Esophagus mucosa (tissue), 1 donor: ENCODE results near the gene CAPN12. TPM values are rescaled to one million over a fixed set of nuclear protein-coding genes. Genes with fewer than 3 reads are reported as not detected.

Experiments
- ATAC-seq: fragments of 200-7000 bp; cut with Tn5 transposase; one replicate; pipeline ENCODE4 v1.9.1; 2020
- total RNA-seq: library from RNA; stranded (reverse); gene quantifications from one replicate; pipeline ENCODE4 v1.2.4, GENCODE V29; 2023
- donor health status: DM: yes; HTN: yes; CAD: no.

Gene CAPN12
- total RNA-seq, 1 donor from 2014 or later: 2.2 TPM

DNA sequence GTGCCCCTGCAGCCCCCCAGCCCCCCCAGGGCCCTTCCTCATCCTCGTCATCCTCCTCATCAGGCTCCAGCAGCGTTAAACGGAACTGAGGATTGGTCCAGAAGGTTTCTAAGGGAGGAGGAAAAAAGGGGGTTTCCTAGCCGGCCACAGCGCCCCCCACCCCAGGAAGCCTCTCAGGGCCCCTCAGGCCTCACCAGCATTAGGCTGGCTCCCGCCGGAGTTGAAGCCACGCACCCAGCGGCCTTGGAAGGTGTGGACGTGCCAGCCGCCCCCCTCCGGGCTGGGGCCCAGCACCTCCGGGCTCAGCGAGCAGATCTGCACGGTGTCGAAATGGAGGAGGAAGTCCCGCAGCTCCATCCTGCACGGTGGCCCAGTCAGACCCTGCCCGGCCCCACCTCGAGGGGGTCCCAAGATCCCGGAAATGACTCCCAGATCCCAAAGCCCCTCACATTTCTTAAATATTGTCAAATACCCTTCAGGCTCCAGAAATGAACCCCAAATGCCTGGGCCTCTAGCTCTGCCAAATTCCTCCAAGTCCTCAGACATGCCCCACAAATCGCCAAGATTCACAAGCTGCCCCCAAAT, 6.9 kb downstream of the CAPN12 start:
- ATAC-seq: no peak

DNA sequence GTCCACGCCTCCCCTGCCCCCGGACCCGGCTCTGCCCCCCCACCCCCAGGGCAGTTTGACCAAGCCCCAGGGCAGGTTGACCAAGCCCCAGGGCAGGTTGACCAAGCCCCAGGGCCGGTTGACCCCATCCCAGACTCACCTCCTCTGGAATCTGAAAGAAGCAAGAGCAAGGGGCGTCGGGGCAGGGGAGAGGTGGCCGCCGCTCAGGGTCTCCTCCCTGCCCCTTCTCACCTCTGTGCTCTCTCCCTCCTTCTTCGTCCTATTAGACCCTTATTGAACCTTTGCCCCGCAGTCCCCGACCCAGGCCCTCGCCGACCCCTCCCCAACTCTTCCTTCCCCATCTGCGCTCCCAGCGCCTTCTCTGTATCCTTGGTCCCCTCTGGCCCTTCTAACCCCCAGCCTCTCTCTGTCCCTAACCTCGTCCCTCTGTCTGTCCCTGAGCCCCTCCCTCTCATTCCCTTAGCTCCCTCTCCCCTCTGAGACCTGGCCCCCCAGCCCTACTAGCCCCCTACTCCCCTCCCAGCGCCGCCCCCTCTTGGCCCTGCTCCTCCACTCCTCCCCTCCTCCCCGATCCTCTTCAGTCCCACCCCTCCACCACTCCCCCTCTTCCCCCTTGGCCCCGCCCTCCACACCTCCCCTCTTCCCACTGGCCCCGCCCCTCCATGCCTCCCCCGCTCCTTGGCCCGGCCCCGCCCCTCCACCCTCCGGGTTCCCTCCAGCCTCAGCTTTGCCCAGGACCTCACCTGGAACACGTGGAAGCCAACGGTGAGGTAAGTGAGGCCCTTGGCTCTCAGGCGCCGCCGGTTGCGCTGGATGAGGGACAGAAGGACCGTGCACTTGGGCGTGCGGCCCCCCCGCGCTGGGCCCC, 7.6 kb downstream of the CAPN12 start:
- peak; percentile 64 for ATAC-seq

DNA sequence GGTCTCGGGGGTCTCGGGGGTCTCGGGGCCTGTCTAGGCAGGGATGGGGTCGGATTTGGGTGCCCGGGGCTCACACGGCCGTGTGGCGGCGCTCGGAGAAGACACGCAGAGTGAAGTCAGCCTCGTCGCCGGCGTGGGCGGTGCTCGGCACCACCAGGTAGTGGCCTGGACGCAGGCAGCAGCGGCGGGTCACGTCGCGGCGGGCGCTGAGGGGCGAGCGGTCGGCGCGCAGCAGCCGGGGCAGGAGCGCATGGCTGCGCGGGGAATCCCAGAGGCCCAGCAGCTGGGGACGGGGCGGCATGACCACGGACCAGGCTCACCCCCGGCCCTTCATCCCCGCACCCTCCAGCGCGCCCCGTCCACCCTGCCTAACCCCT, 8.2 kb downstream of the CAPN12 start:
- peak; percentile 30 for ATAC-seq

GRCh38 chr19:38735257-38735686, 9.0 kb downstream of the CAPN12 start:
- ATAC-seq: peak; percentile 5

DNA sequence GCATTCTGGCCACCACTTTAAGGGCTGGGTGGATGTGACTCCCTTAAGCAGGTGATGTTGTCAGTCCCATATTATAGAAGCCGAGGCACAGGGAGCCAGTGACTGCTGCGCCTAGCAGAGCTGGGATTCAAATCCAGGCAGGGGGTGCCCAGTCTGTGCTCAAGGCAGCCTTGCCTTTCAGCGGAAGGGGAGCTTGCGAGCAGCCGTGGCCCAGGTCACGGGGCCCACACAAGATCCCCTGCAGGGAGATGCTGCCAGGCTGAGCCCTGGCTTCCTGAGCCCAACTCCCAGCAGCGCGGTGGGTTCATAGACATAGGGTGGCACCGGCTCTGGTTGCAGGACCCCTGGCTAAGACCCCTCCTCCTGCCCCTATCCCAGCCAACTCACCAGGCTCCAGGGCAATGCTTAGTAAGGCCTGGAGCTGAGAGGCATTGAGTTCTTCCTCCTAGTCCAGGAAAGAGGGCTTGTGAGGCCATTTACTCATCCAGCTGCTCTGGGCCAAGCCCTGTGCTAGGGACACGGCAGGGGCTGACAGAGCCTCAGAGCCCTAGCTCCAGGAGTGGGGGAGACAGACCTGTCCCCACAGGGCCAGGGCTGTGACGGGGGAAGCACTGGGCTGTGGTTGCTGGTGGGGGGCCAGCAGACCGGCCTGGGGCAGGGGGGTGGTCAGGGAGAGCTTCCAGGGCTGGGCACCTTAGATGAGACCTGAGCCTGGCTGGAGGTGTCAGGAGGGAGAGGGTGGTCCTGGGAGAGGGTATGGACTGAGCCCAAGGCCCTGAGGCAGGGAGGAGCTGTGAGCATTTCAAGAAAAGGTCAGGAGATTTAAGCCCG, 9.6 kb downstream of the CAPN12 start:
- ATAC-seq: peak; percentile 20

- peak; percentile 6 for ATAC-seq
These were observed 10.2 kb downstream of the CAPN12 start for GRCh38 chr19:38734176-38734425.

GRCh38 chr19:38733493-38734175, 10.6 kb downstream of the CAPN12 start:
- ATAC-seq: peak; percentile 2

- no peak for ATAC-seq
These were observed 11.1 kb downstream of the CAPN12 start for GRCh38 chr19:38733241-38733492.

GRCh38 chr19:38731654-38732301, 12.5 kb downstream of the CAPN12 start:
- no peak for ATAC-seq

- ATAC-seq: no peak
These were observed 13.3 kb downstream of the CAPN12 start for GRCh38 chr19:38730731-38731589.

- ATAC-seq: no peak
These were observed 13.9 kb downstream of the CAPN12 start for GRCh38 chr19:38730470-38730730.

GRCh38 chr19:38729653-38730469, 14.4 kb downstream of the CAPN12 start:
- peak; percentile 46 for ATAC-seq

DNA sequence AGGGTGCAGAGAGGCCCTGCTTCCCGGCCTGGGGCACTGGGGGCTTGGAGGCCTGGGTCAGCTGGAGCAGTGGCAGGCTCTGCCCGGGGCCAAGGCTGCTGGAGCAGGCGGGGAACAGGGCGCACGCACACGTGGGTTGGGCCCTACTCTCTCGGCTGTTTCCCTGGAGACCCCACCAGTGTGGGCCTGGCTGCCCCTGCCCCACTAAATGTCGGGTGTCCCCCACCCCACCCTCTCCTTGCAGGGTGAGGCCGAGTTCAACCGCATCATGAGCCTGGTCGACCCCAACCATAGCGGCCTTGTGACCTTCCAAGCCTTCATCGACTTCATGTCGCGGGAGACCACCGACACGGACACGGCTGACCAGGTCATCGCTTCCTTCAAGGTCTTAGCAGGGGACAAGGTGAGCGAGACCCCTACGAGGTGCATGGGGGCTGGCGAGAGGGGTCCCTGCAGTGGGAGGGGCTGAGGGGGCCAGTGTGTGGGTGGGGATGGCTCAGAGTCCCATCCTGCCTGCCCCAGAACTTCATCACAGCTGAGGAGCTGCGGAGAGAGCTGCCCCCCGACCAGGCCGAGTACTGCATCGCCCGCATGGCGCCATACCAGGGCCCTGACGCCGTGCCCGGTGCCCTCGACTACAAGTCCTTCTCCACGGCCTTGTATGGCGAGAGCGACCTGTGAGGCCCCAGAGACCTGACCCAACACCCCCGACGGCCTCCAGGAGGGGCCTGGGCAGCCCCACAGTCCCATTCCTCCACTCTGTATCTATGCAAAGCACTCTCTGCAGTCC, 15.3 kb downstream of the CAPN12 start:
- ATAC-seq: no peak

- ATAC-seq: no peak
These were observed 16.2 kb downstream of the CAPN12 start for GRCh38 chr19:38727868-38728660.

- no peak for ATAC-seq
These were observed 16.9 kb downstream of the CAPN12 start for GRCh38 chr19:38727306-38727867.

- no peak for ATAC-seq
These were observed 17.4 kb downstream of the CAPN12 start for GRCh38 chr19:38726761-38727301.

- no peak for ATAC-seq
These were observed 18.0 kb downstream of the CAPN12 start for GRCh38 chr19:38726284-38726673.

GRCh38 chr19:38725469-38726283, 18.6 kb downstream of the CAPN12 start:
- no peak for ATAC-seq
